Lung microvascular endothelial cell (primary cell): ENCODE results near the gene GALNT11. TPM values are rescaled to one million over a fixed set of nuclear protein-coding genes. Genes with fewer than 3 reads are reported as not detected.
"Not testable (repeated sequence)": the region's sequence is repeated elsewhere in the genome, so short reads cannot be mapped to it uniquely, and the experiment has no call there.

ENCODE experiments used
- DNase-seq, 2 donors: peaks; one replicate each; pipeline versions ENCODE4 v3.0.0 to v3.0.0-alpha.2; 2010; ENCODE audit warnings: low read depth in 2 of 2
- total RNA-seq: library from RNA; depleted of rRNA; stranded (reverse); fragments of >200 nt; gene quantifications from 2 replicates; pipeline ENCODE4 v1.2.1, GENCODE V29; 2014

GALNT11 gene
- total RNA-seq, 1 donor from 2014 or later: 39.3 TPM

- peak in 1 of 2 donors; percentile 7 for DNase-seq
These were observed 49.2 kb downstream of the GALNT11 start for GRCh38 chr7:152074673-152075072.

GRCh38 chr7:152075379-152075778, 49.9 kb downstream of the GALNT11 start:
- not testable (repeated sequence) for DNase-seq

DNA sequence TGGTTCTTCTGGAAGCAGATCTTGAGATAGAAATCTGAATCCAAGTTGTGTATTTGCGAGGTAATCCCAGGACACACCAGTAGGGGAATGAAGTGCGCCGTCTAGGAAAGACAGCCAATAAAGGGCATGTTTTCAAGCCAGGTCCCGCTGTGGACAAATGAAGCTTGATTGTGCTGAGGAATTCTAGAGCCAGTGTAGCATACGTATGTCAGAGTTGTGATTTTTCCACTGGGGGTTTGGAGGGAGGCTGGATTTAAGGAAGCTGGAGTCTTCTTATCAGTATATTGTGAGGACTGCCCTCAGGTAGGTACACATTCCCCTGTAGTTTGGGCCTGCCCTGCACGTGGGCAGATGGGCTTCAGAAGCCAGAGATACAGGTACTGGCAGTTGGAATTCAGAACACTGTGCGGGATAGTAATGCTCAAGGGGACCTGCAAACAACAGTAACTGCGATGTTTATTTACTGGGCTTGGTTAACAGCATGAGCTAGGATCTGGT, 50.9 kb downstream of the GALNT11 start:
- DNase-seq: peak; percentile 14 to 27

DNA sequence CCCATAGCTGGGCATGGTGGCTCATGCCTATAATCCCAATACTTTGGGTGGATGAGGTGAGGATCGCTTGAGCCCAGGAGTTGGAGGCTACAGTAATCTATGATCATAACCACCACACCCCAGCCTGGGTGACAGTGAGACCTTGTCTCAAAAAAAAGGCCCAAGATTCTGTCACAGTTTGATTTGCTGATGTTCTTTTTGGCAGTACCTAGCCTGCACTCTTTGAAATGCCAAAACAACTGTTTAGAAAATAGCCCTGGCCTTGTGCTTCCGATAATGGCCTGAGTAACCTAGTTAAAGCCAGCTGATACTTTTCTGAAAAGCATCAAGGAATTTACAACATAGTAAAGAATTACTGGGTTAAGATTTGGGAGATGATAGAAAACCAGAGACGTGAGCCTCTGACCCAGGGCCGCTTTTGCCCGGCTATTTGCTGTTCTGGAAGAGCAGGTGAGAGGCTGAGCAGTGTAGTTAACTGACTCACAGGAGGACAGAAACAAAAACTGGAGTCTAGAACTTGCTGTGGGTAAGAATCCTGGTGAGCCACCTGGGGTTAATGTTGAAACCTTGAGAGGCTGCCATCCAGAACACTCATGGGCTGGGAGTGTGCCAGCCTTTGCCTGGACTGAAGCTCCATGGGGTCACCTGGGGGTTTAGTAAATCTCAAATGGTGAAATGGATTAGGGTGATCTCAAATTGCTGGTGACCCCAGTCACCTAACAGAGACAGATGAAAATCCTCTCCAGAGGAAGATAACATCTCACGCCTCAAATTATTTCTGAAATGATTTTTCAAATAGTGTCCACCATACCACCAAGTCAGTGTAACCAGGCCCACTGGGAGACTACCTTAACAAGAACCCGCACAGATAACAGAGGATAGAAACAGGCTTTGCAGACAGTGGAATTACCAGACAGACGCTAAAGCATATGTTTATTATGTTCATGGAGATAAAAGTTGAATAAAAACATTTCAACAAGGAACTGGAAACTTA, 51.8 kb downstream of the GALNT11 start:
- no peak for DNase-seq

DNA sequence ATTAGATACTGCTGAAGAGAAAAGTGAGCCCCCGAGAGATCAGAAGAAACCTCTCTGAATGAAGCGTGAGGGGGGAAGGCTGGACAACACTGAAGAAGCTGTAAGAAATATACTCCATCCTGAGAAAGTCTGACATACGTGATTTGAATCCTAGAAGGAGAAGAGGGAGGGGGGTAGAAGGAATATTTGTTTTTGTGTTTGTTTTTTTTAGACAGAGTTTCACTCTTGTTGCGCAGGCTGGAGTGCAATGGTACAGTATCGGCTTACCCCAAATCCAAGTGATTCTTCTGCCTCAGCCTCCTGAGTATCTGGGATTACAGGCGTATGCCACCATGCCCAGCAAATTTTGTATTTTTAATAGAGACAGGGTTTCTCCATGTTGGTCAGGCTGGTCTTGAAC, 52.6 kb downstream of the GALNT11 start:
- DNase-seq: no peak

DNA sequence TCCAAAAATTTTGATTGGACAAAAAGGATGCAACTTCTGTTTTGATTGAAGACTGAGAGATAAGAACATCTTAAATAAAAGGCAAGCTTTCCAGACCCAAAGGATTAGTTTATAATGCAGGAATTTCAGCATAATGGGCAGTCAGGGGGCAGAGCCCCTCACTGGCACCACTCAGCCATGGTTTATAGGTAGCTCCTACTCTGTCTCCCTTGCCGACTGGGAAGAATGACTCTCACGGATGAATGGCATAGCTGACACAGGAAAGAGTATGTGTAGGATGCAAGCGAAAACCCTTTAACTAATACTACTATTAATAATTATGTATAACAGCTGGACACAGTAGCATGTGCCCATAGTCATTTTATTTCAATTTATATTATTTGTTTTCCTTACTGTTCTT, 53.3 kb downstream of the GALNT11 start:
- no peak for DNase-seq

GRCh38 chr7:152081088-152081487, 55.6 kb downstream of the GALNT11 start:
- DNase-seq: no peak

DNA sequence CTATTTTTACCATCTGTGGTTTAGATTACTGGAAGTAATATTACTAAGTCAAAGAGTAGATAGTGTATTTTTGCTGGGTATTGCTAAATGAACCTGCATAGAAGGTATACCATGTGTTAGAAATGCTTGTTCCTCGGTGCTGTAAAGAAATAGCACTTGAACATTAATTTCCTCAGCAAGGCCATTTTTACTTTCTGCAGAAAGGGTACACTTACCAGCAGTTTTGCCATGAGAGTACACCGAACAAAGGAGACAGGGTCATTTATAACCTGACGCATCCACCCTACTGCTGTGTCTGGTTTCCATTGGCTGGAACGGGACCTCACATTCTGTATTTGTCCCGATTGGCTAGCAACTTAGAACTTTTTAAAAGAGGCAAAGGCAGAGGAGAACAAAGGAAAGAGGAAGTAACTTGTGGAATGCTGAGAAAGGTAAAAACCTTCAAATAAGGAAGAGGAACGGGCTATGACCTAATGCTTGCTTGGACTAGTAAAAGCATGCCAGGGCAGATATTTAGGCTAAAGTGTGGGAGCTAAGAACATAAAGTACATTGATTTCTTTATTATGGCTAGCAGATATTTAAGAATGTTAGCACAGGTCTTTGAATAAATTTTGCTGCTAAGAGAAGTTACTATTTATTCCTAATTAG, 56.7 kb downstream of the GALNT11 start:
- not testable (repeated sequence) for DNase-seq

GRCh38 chr7:152085131-152085530, 59.7 kb downstream of the GALNT11 start:
- no peak for DNase-seq

DNA sequence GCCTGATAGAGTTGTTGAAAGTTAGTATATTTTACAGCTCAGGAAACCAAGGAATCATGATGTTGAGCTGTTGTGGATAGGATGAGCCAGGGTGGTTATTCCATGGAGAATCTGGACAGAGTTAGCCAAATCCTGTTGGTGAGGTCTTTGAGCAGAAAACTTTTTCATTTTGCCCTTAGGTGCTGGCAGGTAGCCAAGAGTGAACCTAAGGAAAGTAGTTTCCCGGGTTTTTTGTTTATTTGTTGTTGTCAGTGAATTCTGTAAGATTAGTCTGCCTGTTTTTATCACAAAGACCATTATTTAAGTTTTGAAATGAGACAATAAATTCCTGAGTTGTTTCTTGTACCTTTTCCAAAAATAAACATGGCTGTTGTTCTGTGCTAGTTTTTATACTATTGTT, 61.0 kb downstream of the GALNT11 start:
- DNase-seq: peak in 1 of 2 donors; percentile 4

DNA sequence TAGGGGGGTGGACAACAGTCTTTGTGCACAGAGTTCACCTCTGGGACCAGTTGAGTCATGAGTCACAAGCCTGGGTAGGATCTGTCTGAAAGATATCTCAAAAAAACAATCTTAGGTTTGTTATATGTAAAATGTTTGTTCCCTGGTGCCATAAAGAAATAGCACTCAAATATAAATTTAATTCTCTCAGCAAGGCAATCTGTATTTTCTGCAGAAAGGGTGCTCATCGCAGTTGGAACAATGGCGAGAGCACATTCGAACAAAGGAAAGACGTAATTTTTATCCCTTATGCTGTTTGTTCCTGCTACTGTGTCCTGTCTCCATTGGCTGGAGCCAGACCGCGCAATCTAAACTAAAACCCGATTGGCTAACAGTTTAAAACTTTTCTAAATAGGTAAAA, 63.7 kb downstream of the GALNT11 start:
- DNase-seq: no peak

GRCh38 chr7:152090747-152091146, 65.3 kb downstream of the GALNT11 start:
- DNase-seq: no peak

DNA sequence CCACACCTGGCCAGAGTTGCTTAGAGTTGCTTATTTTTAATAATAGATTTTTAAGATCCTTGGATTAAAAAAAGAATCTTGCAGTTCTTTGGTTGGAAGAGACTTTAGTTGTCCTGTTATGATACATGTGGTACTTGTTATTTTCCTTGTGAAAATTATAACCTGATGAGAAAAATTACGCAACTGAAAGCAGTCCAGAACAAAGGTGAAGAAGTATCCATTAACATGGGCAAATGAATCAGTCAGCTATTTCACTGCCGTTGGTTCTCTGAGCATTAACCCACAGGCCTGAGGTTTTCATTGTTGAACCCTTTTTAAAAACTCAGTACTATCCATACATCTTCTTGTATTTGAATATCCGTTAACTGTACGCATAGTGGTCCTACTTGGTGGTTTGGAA, 68.2 kb downstream of the GALNT11 start:
- DNase-seq: no peak

DNA sequence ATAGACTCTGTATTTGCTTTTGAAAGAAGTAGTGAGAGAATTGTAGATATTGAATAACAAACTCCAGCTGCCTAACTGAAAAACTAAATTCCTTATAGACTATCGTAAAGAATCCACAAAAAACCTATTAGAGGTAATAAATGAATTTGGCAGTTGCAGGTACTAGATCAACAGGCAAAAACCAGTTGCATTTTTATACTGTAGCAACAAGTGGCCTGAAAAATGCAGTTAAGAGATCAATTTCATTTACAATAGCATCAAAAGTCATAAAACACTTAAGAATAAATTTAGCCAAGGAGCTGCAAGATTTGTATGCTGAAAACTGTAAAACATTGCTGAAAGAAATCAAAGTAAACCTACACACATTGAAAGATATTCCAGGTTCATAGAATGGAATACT, 70.3 kb downstream of the GALNT11 start:
- DNase-seq: no peak

DNA sequence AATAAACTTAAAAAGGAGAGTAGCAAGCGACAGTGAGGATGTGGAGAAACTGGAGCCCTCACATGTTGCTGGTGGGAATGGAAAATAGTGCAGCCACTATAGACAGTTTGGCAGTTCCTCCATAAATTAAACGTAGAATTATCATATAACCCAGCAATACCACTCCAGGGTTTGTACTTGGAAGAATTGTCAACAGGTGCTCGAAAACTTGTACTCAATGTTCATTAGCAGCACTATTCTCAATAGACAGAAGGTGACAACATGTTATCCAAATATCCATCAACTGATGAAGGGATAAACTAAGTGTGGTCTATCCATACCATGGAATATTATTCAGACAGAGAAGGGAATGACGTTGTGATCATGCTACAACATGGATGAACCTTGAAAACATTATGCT, 71.9 kb downstream of the GALNT11 start:
- no peak for DNase-seq

DNA sequence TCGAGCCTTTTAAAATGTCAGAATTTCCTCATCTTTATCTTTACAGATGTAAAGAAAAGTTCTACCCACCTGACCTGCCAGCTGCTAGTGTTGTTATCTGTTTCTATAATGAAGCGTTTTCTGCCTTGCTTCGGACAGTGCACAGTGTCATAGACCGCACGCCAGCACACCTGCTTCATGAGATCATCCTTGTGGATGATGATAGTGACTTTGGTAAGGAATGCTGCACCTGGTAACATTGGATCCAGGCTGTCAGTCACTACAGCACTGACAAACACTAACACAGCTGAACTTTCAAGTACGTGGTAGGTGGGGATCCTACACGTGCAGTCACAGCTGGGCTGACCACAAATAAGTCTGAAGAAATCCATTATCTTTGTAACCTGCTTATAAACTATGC, 77.6 kb downstream of the GALNT11 start:
- no peak for DNase-seq

GRCh38 chr7:152103691-152104090, 78.2 kb downstream of the GALNT11 start:
- no peak for DNase-seq

- DNase-seq: no peak
These were observed 79.7 kb downstream of the GALNT11 start for GRCh38 chr7:152105205-152105604.

DNA sequence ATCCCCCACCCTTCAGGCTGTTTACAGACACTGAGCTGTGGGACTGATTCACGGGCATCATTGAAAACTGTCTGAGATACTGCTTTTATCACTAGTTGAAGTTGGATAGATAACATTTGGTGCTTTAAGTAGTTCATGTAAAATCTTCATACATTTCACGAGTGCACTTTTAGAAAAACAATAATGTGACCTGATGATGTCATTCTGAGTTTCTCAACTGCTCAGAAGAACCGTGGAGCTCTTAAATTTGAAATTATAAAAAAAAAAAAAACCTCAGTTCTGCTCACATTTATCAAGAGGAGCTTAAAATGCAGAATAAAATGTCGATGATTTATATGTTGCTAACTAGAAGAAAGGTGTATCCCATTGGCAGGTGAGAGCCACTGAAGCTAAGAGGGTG, 81.5 kb downstream of the GALNT11 start:
- no peak for DNase-seq

- no peak for DNase-seq
These were observed 82.5 kb downstream of the GALNT11 start for GRCh38 chr7:152107945-152108344.

DNA sequence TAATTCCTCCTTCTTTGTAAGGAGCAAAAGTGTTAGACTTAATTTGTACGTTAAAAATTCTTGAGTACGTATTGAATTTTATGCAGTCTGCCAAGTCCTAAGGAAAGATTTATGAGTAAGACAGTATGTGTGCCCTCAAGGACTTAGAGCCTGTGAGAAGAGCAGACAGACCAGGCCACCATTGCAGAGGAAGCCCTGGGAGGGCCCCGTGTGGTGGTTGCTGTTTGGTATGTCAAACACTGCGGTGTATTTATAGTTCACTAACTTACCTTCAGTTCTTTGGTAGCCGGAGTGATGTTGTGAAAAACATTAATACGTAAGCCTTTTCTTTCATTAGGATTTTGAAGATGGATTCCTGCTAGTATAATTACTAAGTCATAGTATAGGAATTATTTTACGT, 82.9 kb downstream of the GALNT11 start:
- DNase-seq: no peak

DNA sequence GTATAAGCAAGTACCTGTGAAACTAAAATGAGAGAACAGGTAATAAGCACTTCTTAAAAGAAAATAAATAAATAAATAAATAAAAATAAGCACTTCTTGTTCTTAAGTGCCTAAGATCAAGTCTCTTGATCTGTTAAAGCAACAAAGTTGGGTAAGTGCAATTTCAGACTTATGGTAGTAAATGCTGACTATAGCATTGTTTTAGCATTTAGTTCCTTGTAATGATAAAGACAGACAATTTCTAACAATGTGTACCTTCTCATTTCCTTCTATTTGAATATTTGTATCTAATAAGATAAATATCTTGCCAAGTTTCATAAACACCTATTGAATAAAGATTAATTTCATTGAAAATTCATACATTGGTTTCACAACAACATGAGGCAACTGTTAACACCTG, 87.4 kb downstream of the GALNT11 start:
- DNase-seq: no peak
